Measurements from ENCODE around the gene ACSF2.

The ACSF2 gene

DNA sequence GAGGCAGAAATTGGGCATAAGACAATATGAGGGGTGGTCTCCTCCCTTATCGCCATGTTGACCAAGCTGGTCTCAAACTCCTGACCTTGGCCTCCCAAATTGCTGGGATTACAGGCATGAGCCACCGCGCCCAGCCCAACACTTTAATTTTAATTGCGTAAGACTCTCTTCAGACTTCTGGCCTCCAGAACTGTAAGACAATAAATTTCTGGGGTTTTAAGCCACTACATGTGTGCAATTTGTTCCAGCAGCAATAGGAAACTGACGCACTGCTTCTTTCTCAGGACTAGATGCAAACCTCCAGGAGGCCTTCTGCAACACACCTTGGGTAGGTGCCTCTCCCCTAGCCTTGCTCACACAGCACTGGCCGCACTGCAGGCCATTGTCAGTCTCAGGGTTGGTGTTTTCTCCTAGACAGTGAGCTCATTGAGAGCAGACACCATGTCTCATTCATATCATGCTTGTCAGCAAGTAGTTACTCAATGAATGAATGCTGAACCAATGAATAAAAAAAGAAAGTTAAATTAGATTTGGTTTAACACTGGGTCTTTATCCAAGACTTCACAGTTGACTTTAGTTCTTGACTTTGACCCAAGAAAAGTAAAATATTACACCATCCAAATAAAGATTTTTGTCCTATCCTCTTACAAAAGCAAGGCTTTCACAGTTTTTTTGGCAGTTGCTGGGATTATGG, 5.5 kb upstream of the ACSF2 start:
- TF ChIP-seq, protein P1, sequence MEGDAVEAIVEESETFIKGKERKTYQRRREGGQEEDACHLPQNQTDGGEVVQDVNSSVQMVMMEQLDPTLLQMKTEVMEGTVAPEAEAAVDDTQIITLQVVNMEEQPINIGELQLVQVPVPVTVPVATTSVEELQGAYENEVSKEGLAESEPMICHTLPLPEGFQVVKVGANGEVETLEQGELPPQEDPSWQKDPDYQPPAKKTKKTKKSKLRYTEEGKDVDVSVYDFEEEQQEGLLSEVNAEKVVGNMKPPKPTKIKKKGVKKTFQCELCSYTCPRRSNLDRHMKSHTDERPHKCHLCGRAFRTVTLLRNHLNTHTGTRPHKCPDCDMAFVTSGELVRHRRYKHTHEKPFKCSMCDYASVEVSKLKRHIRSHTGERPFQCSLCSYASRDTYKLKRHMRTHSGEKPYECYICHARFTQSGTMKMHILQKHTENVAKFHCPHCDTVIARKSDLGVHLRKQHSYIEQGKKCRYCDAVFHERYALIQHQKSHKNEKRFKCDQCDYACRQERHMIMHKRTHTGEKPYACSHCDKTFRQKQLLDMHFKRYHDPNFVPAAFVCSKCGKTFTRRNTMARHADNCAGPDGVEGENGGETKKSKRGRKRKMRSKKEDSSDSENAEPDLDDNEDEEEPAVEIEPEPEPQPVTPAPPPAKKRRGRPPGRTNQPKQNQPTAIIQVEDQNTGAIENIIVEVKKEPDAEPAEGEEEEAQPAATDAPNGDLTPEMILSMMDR (conservative IDR thresholded peaks at IDR 0.05): no peak
- H3K27ac ChIP-seq: no peak overlapping the region

DNA sequence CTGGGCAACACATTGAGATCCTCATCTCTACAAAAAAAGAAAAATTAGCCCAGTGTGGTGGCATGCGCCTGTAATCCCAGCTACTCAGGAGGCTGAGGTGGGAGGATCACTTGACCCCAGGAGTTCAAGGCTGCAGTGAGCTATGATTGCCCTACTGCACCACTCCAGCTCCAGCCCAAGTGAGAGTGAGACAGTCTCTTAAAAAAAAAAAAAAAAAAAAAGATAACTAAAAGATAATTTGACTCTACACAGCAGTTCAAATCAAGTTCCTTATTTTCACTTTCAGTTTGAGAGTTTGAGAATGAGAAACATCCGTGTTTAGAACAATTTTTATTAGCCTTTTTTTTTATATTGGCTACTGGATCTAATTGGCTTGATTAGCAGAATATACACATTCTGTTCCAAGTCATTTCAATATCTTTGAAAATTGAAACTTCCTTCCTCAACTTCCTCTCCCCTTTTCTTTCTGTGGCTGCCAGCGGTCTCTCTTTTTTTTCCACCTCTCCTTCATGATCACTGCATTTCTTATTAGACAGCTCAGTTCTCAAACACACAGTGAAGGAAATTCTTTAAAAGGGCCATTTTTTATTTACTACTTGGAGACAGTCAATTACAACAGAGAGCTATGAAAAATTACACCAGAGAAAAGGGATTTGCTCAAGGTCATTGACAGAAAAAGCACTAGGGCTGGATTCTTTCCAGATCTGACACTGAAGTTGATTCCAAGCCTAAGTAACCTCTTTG, 4.5 kb upstream of the ACSF2 start:
- TF ChIP-seq, protein P1 (conservative IDR thresholded peaks at IDR 0.05): no peak
- H3K27ac ChIP-seq: peak overlapping the region; percentile 39

DNA sequence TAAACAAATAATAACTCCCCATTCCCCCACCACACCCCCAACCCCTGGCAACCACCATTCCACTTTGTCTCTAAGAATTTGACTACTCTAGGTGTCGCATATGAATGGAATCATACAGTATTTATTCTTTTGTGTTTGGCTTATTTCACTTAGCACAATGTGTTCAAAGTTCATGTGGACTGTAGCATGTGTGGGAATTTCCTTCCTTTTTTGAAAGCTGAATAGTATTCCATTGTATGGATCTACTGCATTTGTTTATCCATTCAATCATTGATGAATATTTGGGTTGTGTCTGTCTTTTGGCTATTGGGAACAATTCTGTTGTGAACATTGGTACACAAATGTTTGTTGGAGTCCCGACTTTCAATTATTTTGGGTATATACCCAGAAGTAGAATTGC, 3.3 kb upstream of the ACSF2 start:
- H3K27ac ChIP-seq: no peak overlapping the region
- TF ChIP-seq, protein P1 (conservative IDR thresholded peaks at IDR 0.05): no peak

DNA sequence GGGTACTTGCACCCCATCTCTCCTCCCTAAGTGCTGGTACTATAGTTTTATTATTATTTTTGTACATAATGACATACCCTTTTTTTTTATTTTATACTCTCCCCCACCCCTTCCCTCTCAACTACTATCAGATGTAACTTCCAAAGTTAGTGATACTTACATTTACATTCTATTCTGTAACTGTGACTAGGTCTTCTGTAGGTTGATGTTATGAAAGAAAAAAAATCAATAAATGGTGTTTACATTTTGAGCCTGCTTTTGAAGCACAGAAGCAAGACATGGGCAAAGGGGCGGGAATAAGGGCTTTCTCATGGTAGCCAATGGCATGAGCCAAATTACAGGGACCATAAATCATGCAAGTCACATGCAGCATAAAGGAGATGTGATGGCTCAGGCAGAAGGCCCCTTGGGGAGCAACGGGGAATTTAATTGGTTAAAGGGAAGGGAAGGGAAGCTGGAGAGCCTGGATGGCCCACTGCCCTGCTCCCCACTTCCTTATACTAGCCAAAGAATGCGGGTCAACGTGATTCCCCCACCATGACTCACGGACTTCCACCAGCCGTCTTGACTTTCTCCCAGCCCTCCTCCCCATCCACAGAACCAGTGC, 2.4 kb upstream of the ACSF2 start:
- TF ChIP-seq, protein P1 (conservative IDR thresholded peaks at IDR 0.05): no peak
- no peak overlapping the region for H3K27ac ChIP-seq

DNA sequence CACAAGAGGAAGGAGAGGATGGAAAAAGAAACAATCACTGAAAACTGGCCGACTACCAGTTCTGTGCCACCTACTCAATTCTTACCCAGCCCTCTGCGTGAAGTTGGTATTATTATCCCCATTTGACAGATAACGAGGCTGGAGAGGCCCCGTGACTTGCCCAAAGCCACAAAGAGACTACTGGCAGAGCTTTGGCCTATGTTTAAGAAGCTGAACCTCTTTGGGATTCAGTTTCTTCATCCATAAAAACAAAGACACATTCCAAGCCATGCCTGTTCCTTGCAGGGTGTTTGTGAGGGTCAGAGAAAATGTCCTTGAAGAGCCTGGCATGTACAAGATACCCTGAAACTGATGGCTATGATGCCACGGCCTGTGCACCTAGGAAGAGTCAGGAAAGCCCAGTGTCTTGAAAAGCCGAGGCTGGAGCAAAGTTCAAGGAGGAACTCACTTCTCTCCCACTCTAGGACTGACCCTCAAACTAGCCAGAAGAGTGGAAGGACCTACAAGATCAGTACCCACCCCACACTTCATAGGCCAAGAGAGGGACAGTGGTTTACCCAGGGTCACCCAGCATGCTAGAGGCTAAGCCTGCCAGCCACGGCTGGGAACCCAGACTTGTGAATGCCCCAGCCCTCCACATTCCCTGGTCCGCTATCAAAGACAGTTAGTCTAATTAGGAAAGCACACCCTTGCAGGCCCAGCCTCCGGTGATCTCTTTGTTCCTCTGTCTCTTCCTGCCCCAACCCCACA, 1.6 kb upstream of the ACSF2 start:
- H3K27ac ChIP-seq: no peak overlapping the region

DNA sequence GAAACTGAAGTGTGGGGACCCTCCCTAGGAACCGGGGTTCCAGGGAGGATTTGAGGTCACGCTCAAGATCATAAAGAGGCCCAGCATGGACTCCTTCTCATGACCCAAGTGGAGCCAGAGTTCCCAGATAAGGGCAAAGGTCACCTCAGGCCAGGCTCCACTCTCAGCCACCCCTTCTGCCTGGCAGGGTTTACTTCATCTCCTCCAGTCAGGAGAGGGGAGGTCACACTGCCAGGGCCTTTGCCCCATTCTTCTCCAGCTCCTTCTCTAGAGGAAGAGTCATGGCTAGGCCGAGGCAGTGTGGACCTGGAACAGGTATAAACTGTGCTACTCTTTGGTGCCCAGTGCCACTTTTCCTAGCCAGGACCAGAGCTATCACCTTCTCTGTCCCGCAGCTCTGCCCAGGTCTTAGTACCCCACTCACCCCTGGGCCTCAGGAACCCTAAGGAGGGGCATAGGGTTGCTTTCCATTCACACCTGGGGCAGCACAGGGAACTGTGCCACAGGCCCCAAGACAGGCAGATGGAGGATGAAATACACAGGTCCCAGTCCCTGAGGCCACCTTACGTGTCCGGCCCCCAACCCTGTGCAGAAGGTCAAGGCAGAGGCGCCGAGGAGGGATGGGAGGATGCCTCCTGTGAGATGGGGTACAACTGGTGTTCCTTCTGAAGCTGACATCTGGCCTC, 879 bp upstream of the ACSF2 start:
- TF ChIP-seq, protein P1 (conservative IDR thresholded peaks at IDR 0.05): no peak
- H3K27ac ChIP-seq: peak overlapping the region; percentile 50; the same call in 1 of the 2 replicates

More for the DNA sequence above, 1.6 kb upstream of the ACSF2 start:
- TF ChIP-seq, protein P1 (conservative IDR thresholded peaks at IDR 0.05): no peak

All from VCaP (cell line).